HG03097 (cell line): ENCODE measurements around the gene OR2F1.

Source experiments
- ATAC-seq: cut with Tn5 transposase; IDR thresholded peaks from one replicate; pipeline ENCODE4 v1.9.1; 2021; ENCODE audit not compliant: unreplicated experiment, low FRiP score

OR2F1 gene, protein sequence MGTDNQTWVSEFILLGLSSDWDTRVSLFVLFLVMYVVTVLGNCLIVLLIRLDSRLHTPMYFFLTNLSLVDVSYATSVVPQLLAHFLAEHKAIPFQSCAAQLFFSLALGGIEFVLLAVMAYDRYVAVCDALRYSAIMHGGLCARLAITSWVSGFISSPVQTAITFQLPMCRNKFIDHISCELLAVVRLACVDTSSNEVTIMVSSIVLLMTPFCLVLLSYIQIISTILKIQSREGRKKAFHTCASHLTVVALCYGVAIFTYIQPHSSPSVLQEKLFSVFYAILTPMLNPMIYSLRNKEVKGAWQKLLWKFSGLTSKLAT

GRCh38 chr7:143954544-143954943 is at the start of gene OR2F1:
Gene OR2F1, plus strand, starts transcription at chr7:143954844. Its CDS starts 5,127 bp downstream, at chr7:143959971.
- no peak for ATAC-seq

GRCh38 chr7:143905509-143905908 is 49.1 kb upstream of the OR2F1 start:
- ATAC-seq: no peak

DNA sequence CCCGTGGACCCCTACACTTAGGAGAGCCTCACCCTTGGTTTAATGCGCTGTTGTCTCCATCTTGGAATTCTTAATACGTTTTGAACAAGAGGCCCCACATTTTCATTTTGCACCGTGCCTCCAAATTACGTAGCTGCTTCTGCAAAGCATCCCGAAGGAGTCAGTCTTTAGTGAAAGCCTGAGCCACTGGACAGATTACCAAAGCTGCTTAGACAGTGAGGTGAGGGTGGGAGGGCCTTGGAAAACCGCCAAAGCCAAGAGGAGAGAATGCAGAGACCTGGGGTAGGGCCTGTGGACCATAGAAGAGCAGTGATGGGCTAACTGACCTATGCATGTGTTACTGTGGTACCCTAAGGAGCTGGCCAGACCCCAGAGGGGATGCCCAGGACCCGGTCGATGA is 48.5 kb upstream of the OR2F1 start:
- no peak for ATAC-seq

- ATAC-seq: no peak
These were observed 47.7 kb upstream of the OR2F1 start for GRCh38 chr7:143906895-143907294.

GRCh38 chr7:143908120-143908519 is 46.5 kb upstream of the OR2F1 start:
- no peak for ATAC-seq

DNA sequence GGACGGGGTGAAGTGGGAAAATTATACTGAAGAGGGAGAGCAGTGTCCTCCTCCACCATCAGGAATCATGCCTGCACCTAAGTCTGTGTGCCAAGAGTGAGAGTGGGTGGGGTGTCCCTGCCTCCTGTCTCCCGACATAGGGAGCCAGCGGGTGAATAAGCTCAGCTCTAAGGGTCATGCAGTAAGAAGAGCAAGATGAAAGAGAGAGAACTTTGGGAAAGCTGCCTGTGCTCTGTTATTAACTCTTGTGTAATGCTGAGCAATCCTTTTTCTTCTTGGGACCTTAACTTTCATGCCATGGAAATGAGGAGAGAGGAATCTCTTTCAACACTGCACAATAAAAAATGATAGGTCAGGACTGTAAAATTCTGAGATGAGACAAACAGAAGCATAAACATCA is 44.8 kb upstream of the OR2F1 start:
- no peak for ATAC-seq

DNA sequence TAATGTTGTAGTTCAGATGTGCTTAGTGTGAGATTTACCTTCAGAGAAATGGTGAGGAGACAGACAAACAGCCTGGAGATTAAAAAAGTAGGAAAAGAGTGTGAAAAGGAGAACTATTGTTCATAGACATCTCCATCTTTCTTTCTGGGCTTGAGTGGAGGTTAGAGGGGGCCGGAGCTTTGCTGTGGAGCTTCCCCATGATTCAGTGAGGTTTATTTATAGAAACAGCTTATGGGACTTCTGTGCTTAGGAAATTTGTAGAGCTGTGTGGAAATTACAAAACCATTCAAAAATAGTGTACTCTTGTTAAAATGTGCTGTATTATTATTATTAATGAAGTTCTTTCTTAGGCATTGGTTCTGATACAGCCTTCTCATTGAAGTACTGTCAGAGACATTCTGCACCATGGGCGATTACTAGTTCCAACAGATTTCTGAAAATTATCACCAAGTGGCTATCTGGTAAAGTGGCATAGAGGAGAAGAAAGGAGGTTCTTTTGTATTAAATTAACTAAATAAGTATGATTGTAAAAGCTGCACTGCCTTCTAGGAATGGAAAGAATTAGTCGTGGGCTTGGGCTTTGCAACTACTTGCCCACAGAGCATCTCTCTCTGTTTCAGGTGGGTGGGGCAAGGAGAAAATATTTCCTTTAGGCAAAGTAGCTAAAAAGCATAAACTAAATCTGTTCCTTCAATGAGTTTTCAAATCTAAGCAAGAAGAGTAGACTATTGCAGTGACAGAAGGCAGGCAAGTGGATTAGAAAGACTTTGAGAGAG is 44.0 kb upstream of the OR2F1 start:
- ATAC-seq: no peak

GRCh38 chr7:143913945-143914615 is 40.6 kb upstream of the OR2F1 start:
- ATAC-seq: no peak

DNA sequence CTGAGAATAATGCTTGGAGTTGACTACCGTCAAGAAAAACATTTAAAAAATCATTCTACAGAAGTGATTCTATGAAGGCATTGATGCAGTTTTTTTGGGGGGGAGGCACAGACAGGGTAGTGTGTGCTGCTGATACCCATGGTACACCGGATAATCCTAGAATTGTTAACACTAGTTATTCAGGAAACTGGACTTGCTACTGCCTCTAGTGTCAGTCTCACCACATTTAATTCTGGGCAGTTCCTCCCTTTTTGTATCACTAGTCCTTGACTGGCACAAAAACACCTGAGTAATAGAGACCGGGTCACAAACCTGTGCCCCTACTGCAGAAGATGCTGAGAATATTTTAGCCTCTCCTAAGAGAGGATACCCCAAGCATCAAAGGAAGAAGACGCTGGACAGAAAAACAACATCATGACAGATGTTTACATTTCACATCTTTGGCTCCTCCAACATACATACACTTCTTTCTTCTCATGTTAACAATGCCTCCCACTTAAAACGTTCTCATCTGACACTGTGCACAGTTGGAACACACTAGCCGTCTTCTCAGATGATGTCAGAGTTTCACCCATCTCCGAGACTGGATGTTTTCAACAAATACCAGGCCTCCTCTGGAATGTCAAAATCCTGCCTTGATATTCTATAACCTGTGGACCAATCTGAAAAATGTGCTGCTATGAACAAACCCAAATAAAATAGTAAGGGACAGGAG is 39.5 kb upstream of the OR2F1 start:
- ATAC-seq: no peak

DNA sequence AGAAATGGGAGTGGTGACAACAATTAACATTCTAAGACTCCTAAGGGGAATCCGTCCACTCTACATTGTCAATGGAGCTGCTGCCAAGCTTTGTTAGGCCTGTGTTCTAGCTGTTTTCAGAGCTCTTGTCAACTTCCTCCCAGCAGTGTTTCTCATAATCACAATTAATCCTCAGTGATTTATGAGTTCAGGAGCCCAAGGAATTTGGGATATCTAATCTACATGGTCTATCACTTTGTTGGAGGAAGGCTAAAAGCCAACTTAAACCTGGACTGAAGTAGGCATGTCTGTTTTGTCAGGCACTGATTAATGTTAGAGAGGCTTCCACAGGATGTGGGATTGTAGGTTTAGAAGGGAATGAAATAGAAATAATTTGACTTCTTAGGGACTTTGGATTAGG is 29.8 kb upstream of the OR2F1 start:
- ATAC-seq: no peak

GRCh38 chr7:143929224-143929920 is 25.3 kb upstream of the OR2F1 start:
- ATAC-seq: no peak

- ATAC-seq: no peak
These were observed 22.9 kb upstream of the OR2F1 start for GRCh38 chr7:143931739-143932138.

GRCh38 chr7:143934526-143935325 is 19.9 kb upstream of the OR2F1 start, which contains the start of gene OR2F2:
Gene OR2F2, plus strand, starts transcription at chr7:143935233. Its CDS starts 0 bp downstream, at chr7:143935233.
- no peak for ATAC-seq

GRCh38 chr7:143936087-143937009 is 18.3 kb upstream of the OR2F1 start:
- no peak for ATAC-seq

- ATAC-seq: no peak
These were observed 16.0 kb upstream of the OR2F1 start for GRCh38 chr7:143938379-143939243.

DNA sequence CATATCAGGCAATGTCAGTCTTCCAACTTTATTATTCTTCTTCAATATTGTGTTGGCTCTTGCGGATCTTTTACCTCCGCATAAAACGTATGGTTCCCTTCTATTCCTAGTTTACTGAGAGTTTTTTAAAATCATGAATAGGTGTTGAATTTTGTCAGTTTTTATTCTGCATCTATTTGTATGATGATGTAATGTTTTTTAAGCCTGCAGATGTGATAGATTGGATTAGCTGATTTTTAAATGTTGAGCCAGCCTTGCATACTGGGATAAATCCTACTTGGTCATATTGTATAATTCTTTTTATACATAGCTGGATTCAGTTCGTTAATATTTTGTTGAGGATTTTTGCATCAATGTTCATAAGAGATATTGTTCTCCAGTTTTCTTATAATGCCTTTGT is 9.2 kb upstream of the OR2F1 start:
- no peak for ATAC-seq

DNA sequence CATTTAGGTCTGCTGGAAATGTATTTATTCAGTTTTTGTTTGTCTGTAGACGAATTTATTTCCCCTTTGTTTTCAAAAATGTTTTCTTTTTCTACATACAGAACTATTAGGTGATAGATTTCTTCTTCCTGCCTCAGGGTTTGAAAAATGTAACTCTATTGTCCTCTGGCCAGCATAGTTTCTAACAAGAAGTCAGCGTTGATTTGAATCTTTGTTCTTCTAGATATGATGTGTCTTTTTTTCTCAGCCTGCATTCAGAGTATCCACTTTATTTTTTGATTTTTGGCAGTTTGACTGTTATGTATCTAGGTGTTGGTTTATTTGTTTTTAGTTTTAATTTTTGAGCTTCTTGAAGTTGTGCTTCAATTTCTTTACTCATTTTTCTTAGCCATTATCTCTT is 7.5 kb upstream of the OR2F1 start:
- ATAC-seq: no peak
